Measurements from ENCODE around the gene STK24.

Gene STK24

DNA sequence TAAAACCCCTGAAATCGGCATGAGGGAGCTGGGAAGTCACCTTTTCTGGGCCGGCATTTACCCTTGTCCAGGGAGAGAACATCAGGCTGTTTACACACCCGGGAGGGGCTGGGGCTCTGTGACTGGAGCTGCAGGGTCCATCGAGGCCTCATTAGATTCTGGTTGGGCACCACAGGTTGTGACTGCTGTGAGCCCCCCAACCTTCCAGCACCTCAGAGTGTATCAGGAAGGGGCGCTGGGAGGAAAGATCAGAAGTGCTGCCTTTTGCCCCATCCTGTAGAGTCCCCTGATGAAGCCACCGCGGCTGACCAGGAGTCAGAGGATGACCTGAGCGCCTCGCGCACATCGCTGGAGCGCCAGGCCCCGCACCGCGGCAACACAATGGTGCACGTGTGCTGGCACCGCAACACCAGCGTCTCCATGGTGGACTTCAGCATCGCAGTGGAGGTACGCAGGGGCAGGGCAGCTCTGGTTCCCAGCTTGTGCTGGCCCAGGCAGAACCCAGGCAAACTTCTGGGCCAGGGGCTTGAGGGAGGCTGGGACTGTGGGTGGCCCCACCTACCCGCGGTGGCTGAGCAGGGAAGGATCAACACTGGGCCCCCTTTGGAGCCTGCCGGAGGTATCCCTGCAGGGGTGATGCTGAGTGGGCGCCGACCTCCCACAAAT, 136.4 kb downstream of the STK24 start:
- DNase-seq (ENCODE audit: extremely low read depth in 1 of 2, low read depth in 1 of 2) = no peak

GRCh38 chr13:98439896-98440295, 137.0 kb downstream of the STK24 start:
- no peak for DNase-seq (ENCODE audit: extremely low read depth in 1 of 2, low read depth in 1 of 2)

- DNase-seq (ENCODE audit: extremely low read depth in 1 of 2, low read depth in 1 of 2) = no peak
Observed at GRCh38 chr13:98439126-98439828, 137.6 kb downstream of the STK24 start.

- no peak for DNase-seq (ENCODE audit: extremely low read depth in 1 of 2, low read depth in 1 of 2)
Observed at GRCh38 chr13:98438246-98439125, 138.4 kb downstream of the STK24 start.

DNA sequence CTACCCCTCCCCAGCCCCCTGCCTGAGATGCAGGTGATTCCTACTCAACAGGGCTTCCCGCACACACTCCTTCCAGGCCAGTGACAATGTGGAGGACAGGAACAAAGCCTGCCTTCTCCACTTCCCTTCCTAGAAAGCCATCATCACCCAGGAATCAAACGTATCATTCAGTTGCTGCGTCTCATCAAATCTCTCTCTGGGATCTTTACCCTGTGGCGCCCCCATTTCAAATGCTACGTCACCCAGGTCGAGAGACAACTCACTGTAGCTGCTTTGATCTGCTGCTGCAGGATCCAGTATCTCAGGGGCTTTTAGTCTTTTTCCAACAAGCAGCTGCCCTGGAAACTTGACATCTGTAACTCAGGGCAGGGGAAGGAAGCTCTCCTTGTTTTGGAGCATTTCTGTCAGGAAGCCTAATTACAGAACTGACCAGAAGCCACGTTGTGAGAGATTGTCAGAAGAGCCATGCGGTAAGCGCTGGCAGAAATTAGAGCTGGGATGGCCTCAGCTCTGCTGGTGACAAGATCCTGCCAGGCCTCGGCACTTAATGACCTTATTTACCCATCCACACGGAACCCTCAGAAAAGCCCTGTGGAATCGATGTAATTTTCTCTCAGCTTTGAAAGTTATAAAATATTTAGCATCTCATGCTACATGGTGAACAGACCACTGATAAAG, 140.5 kb downstream of the STK24 start:
- DNase-seq (ENCODE audit: extremely low read depth in 1 of 2, low read depth in 1 of 2) = no peak

GRCh38 chr13:98435376-98435775, 141.5 kb downstream of the STK24 start:
- no peak for DNase-seq (ENCODE audit: extremely low read depth in 1 of 2, low read depth in 1 of 2)

DNA sequence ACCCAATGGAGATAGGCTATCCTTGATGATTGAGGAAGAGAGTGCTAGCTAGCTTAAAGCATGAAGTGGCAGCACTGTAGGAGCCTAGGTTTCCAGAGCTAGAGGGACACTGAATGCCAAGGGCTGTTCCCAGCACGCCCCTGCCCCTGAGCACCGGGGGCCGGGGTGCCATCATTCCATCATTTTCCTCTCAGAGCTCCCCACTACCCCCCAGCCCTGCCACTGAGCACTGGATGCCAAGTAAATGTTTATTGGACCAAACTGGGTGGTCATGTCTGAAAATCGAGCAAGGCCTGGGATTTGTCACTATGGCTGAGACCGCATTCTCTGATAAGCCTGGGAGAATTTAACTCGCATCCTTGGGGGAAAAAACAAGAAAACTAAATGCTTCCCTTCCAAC, 142.8 kb downstream of the STK24 start:
- no peak for DNase-seq (ENCODE audit: extremely low read depth in 1 of 2, low read depth in 1 of 2)

GRCh38 chr13:98433654-98434053, 143.3 kb downstream of the STK24 start:
- DNase-seq (ENCODE audit: extremely low read depth in 1 of 2, low read depth in 1 of 2) = no peak

GRCh38 chr13:98432638-98433037, 144.3 kb downstream of the STK24 start:
- DNase-seq (ENCODE audit: extremely low read depth in 1 of 2, low read depth in 1 of 2) = no peak

DNA sequence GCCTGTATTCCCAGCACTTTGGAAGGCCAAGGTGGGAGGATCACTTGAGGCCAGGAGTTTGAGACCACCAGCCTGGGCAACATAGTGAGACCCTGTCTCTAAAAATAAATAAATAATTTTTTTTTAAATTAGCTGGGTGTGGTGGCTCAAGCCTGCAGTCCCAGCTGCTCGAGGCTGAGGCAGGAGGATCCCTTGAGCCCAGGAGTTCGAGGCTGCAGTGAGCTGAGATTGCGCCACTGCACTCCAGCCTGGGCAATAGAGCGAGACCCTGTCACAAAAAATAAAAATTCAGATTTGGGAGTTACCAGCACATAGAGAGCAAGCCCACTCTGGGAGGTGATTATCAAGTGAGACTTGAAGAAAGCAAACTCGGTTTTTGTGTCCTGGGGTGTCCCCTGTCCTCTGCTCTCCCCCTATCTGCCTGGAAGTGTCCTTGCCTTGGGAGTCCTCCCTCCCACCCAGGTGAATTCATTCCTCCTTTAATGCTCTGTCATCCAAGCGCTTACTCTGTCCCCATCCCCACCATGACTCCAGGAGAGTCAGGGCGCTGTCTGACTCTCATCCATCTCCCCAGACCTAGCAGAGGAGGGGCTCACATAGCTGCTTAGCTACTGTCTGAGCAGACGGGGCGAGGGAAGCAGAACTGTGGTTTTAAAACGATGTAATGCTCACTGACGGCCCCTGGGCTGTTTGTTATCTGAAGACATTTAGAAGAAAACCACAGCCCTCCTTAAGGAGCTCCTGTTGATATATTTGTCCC, 146.8 kb downstream of the STK24 start:
- DNase-seq (ENCODE audit: extremely low read depth in 1 of 2, low read depth in 1 of 2) = no peak

- no peak for DNase-seq (ENCODE audit: extremely low read depth in 1 of 2, low read depth in 1 of 2)
Observed at GRCh38 chr13:98429531-98429930, 147.4 kb downstream of the STK24 start.

DNA sequence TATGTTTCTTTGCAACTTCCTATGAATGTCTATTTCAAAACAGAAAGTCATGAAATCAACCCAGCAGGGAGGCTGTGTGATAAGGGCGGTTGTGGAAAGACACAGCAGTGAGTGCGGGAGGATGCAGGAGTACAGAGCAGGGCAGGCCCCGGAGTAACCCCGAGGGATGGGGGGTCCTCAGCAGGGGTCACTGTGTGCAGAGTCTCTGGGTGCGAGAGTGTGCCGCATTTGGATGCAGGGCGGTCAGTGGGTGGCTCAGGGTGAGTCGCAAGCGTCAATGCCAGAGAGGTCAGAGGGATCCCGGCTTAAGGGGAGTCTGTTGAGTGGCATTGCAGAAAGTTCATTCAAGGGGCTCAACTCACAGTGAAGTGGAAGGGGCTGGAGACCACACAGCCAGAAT, 147.8 kb downstream of the STK24 start:
- DNase-seq (ENCODE audit: extremely low read depth in 1 of 2, low read depth in 1 of 2) = no peak

DNA sequence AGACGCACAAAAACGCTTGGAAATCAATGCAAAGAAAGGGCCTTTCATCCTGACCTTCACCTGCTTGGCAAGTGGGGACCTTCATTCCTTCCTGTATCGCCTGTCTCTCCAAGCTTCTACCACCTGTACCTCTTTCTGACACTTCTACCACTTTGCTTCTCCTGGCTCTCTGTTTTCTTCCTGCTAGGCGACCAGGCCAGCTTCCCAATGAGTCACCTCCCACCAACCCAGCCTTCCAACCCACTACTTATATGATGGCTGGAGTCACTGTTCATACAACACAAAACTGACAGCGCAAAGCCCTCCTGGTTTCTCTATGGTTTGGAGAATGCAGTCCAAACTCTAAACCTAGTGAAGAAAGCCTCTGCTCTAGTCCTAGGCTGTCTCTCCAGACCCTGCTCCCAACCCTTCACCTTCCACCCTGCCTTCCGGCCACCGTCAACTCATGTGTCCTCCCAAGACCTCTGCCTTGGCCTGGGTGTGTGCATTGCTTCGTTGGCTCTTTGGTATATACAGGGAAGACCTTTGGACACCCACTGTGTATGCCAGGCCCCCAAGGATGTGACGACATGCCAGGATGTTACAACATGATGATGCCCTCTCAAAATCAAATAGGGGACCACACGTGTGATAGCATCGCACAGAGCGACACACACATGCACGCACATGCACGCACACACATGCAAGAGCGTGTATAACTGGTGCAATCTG, 148.5 kb downstream of the STK24 start:
- DNase-seq (ENCODE audit: extremely low read depth in 1 of 2, low read depth in 1 of 2) = no peak

DNA sequence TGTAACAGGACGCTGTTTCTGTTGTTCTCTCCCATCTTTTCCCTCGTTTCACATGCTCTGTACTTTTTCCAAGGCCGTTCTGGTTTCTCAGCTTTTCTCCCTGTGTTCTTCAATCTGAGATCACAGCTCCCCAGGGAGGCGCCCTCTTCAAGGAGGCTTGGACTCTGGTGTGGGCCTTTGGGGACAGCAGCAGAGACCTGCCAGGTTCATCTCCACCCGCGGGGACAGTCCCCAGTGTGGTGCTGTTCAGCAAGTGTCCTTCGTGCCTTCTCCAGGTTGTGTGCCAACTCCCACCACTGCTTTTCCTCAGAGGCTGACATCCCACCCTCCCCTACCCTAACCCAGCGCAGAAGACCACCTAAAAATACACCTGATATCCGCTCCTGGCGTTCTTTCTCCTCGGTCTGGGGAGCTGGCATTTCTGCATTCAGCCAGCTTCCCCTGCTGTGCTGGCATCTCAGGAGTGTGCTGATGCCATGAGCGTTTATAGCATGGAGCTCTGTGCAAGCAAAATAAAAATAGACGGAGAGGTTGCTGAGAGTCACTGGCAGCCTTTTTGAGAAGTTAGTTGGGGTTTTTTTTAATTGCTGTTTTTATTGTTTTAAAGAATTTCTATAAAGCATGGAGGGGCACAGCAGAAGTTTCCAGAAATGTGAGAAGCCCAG, 149.4 kb downstream of the STK24 start:
- DNase-seq (ENCODE audit: extremely low read depth in 1 of 2, low read depth in 1 of 2) = no peak

DNA sequence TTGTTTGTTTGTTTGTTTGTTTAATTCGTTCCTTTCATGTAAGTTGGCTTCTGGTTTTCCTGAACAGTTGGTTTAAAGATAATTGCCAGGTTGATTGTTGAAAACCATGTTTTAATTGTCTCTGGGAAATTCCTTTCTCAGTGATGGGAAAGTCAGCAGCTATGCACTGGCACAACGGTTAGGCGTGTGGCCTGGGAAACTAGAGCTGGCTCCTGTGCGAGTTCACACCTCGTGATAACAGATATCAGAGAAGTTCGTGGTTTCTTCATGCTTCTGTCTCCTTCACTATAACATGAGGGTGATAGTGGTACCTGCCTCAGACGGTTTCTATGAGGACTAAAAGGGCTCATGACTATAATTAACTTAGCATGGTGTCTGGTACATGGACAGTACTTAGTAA, 153.5 kb downstream of the STK24 start:
- DNase-seq (ENCODE audit: extremely low read depth in 1 of 2, low read depth in 1 of 2) = no peak

- DNase-seq (ENCODE audit: extremely low read depth in 1 of 2, low read depth in 1 of 2) = no peak
Observed at GRCh38 chr13:98422046-98422445, 154.9 kb downstream of the STK24 start.

GRCh38 chr13:98420554-98421175, 156.2 kb downstream of the STK24 start:
- DNase-seq (ENCODE audit: extremely low read depth in 1 of 2, low read depth in 1 of 2) = no peak

- no peak for DNase-seq (ENCODE audit: extremely low read depth in 1 of 2, low read depth in 1 of 2)
Observed at GRCh38 chr13:98419786-98420553, 156.9 kb downstream of the STK24 start.
